Measurements from ENCODE around the gene SEC24B. TPM values are rescaled to one million over a fixed set of nuclear protein-coding genes. Genes with fewer than 3 reads are reported as not detected.

SEC24B gene
- 10 to 100 TPM; 39.2 to 43.7 (median 42.3) TPM for polyA plus RNA-seq (ENCODE audit: insufficient read length in 3 of 3)
- long read RNA-seq, donor 1, partial matches to known transcripts = 13 of 15 reads
- long read RNA-seq, donor 1, other reads (novel, unspliced or antisense) = 0 of 15 reads
- long read RNA-seq, donor 2, full-length matches to known transcripts = 3 of 3 reads
- long read RNA-seq, donor 2, partial matches to known transcripts = 0 of 3 reads
- long read RNA-seq, donor 2, other reads (novel, unspliced or antisense) = 0 of 3 reads
- long read RNA-seq, donor 3, partial matches to known transcripts = 24 of 25 reads
- long read RNA-seq, donor 3, other reads (novel, unspliced or antisense) = 0 of 25 reads
- long read RNA-seq, donor 4, full-length matches to known transcripts = 1 of 18 reads
- long read RNA-seq, donor 4, partial matches to known transcripts = 17 of 18 reads
- long read RNA-seq, donor 4, other reads (novel, unspliced or antisense) = 0 of 18 reads
- long read RNA-seq, donor 5 = 0 reads
- long read RNA-seq, donor 6, partial matches to known transcripts = 0 of 2 reads
- long read RNA-seq, donor 6, other reads (novel, unspliced or antisense) = 0 of 2 reads
- long read RNA-seq, donor 7, partial matches to known transcripts = 21 of 21 reads
- long read RNA-seq, donor 7, other reads (novel, unspliced or antisense) = 0 of 21 reads
- long read RNA-seq, donor 8, full-length matches to known transcripts = 1 of 1 reads
- long read RNA-seq, donor 8, partial matches to known transcripts = 0 of 1 reads
- long read RNA-seq, donor 8, other reads (novel, unspliced or antisense) = 0 of 1 reads
- long read RNA-seq, donor 9, partial matches to known transcripts = 0 of 1 reads
- long read RNA-seq, donor 9, other reads (novel, unspliced or antisense) = 0 of 1 reads
- long read RNA-seq, donor 10, partial matches to known transcripts = 0 of 2 reads
- long read RNA-seq, donor 10, other reads (novel, unspliced or antisense) = 0 of 2 reads
- long read RNA-seq, donor 11, partial matches to known transcripts = 25 of 25 reads
- long read RNA-seq, donor 11, other reads (novel, unspliced or antisense) = 0 of 25 reads
- long read RNA-seq, donor 12, partial matches to known transcripts = 0 of 1 reads
- long read RNA-seq, donor 12, other reads (novel, unspliced or antisense) = 0 of 1 reads
- long read RNA-seq, donor 13, full-length matches to known transcripts = 2 of 21 reads
- long read RNA-seq, donor 13, partial matches to known transcripts = 19 of 21 reads
- long read RNA-seq, donor 13, other reads (novel, unspliced or antisense) = 0 of 21 reads
- long read RNA-seq, donor 14, full-length matches to known transcripts = 2 of 35 reads
- long read RNA-seq, donor 14, partial matches to known transcripts = 33 of 35 reads
- long read RNA-seq, donor 14, other reads (novel, unspliced or antisense) = 0 of 35 reads
- long read RNA-seq, donor 15, partial matches to known transcripts = 20 of 21 reads
- long read RNA-seq, donor 15, other reads (novel, unspliced or antisense) = 0 of 21 reads
- long read RNA-seq, donor 16, partial matches to known transcripts = 28 of 28 reads
- long read RNA-seq, donor 16, other reads (novel, unspliced or antisense) = 0 of 28 reads

GRCh38 chr4:109433205-109434006 is at the start of gene SEC24B:
TSS of gene SEC24B (plus strand) at chr4:109433815. CDS start at chr4:109433870, 55 bp downstream.
- peak; percentile 77 for DNase-seq

- DNase-seq = no peak
Measured at GRCh38 chr4:109383823-109384222, 49.8 kb upstream of the SEC24B start.

- DNase-seq = no peak
Measured at GRCh38 chr4:109385260-109385659, 48.4 kb upstream of the SEC24B start.

GRCh38 chr4:109389369-109390114 is 44.1 kb upstream of the SEC24B start:
- peak; percentile 37 for DNase-seq

- no peak for DNase-seq
Measured at GRCh38 chr4:109390115-109390768, 43.4 kb upstream of the SEC24B start.

GRCh38 chr4:109395694-109396093 is 37.9 kb upstream of the SEC24B start:
- no peak for DNase-seq

- no peak for DNase-seq
Measured at GRCh38 chr4:109398928-109399327, 34.7 kb upstream of the SEC24B start.

GRCh38 chr4:109406337-109406931 is 27.2 kb upstream of the SEC24B start:
- DNase-seq = peak; percentile 74

- DNase-seq = no peak
Measured at GRCh38 chr4:109407027-109407737, 26.4 kb upstream of the SEC24B start.

GRCh38 chr4:109408711-109409110 is 24.9 kb upstream of the SEC24B start:
- DNase-seq = no peak

GRCh38 chr4:109410226-109410625 is 23.4 kb upstream of the SEC24B start:
- DNase-seq = no peak

- no peak for DNase-seq
Measured at GRCh38 chr4:109410776-109411175, 22.8 kb upstream of the SEC24B start.

- DNase-seq = no peak
Measured at GRCh38 chr4:109411964-109412363, 21.7 kb upstream of the SEC24B start.

- no peak for DNase-seq
Measured at GRCh38 chr4:109412776-109413175, 20.8 kb upstream of the SEC24B start.

- no peak for DNase-seq
Measured at GRCh38 chr4:109414938-109415337, 18.7 kb upstream of the SEC24B start.

GRCh38 chr4:109418588-109418987 is 15.0 kb upstream of the SEC24B start:
- DNase-seq = no peak

- DNase-seq = peak; percentile 43
Measured at GRCh38 chr4:109419679-109420078, 13.9 kb upstream of the SEC24B start.
